NK-92 treated with Interleukin-12 subunit alpha and Interleukin-12 subunit beta, amount 100 ng/mL, for 24 hours (cell line): ENCODE results near the gene SH3PXD2B.
"Not testable (repeated sequence)": the region's sequence is repeated elsewhere in the genome, so short reads cannot be mapped to it uniquely, and the experiment has no call there.

Experiments used
- DNase-seq: peaks from one replicate; lab custom pipeline; 2025; lab: John Stamatoyannopoulos, UW

The SH3PXD2B gene

DNA sequence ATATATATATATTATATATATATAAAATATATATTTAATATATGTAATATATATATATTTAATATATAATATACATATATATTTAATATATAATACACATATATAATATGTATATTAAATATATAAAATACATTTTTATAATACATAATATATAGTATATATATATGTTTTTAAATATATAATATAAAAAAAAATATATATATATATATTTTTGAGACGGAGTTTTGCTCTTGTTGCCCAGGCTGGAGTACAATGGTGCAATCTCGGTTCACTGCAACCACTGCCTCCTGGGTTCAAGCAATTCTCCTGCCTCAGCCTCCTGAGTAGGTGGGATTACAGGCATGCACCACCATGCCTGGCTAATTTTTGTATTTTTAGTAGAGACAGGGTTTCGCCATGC lies 85.6 kb downstream of the SH3PXD2B start:
- DNase-seq, result not testable (repeated sequence)

DNA sequence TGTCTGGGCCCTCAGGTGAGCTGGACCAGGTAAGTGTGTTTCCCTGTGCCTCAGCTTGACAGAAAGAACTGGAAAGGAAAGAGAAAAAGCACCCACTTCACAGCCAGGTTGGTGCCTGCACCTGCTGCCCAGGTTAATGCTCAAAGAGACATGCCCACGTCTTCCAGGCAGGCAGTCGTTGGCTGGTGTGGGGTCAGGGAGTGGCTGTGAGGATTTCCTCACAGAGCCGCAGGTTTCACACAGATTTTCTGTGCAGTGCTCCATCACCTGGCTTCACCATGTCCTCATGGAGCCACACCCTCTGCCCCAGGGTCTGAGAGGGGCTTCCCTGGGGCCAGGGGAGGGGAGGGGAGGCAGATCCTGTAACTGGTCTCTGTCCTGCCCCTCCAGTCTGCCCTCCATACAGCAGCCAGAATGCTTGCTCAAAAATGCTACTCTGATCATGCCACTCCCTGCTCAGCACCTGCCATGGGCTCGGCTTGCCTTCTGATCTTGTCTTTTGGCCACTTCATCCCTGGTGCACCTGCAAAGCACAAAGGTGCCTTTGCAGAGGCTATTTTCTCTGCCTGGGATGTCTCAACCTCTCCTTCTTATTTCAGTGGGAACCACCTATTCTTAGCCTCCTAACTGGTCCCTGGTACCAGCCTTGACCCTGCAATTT lies 88.2 kb downstream of the SH3PXD2B start:
- DNase-seq, result no peak

DNA sequence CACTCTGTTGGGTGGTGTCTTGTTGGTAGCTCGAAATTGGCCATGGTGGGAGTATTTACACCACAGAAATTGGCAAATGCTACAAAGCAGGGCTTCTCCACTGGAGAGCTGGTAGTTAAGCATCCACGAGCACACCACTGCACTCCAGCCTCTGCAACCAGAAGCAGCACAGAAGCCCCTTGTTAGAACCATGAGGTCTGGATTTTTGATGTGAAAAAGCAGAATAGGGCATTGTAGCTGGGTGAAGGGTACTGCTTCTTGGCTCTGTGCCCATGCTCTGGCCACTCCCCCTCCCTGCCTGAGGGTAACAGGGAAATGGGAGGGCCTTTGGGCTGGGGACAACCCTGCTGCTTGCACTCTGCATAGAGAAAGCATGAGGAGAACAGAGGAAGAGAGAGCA lies 89.6 kb downstream of the SH3PXD2B start:
- DNase-seq, result no peak

GRCh38 chr5:172362755-172363154 lies 91.6 kb downstream of the SH3PXD2B start:
- no peak for DNase-seq

DNA sequence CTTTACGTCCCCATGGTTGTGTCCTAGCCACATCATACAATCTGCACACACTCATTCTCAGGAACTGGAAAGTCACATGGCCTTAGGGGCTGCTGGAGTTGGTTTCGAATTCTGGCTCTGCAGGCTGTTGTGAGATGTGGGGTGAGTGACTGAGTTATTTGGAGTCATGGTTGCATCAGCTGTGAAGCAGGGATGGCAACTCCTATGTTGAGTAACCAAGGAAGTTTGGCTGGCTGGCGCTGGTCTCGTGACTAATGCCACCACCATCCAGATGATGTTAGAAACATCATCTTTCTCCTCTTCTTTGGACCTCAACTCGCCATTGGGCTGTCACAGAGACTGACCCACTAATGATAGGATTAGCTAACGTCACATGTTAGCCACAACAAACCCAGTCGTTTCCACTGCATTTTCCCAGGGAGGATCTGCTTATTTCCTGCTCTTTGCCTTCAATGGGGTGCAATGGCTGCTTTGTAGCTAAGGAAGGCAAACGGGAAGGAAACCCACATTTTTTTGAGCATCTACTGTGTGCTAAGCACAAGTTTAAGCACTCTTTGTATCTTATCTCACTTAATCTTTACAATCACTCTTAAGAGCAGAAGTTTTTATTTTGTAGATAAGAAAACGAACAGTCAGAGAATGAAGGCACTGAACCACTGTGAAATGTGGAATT lies 92.6 kb downstream of the SH3PXD2B start:
- no peak for DNase-seq

DNA sequence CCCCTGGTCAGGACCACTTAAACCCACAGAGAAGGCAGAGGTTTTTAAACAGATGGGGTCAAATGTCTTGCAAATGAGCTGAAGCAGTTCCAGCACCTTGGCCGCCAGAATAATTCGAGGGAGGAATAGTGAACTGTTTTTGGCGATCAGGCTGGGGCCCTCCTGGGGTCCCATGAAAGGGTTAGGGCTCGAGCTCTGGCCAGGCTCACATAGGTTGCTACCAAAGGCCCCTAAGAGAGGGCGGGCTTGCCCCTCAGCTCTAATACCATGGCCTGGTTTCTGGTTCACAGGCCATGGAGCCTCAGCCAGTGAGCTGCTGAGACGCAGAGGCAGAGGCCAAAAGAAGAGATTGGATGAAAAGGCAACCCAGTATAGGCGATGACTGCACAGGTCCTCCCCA lies 96.0 kb downstream of the SH3PXD2B start:
- DNase-seq, result no peak

- no peak for DNase-seq
Measured at GRCh38 chr5:172356527-172356926, 97.8 kb downstream of the SH3PXD2B start.

DNA sequence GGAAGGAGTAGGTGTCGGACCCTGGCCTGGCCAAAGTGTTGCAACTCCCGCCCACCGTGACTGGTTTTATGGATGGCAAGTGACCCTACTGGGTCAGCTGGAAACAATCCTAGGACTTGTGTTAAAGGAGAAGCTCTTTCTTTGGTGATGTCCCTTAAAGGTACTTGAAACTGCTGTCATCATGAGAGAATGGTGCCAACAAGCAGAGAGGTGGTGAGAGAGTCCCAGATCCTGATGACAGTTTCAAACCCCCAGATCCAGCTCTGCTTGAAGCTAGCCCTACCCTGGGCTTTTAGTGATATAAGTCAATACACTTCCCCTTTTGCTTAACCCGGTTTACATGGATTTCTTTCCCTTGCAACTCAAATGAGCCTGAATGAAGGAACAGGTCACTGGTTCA lies 98.3 kb downstream of the SH3PXD2B start:
- DNase-seq, result no peak

DNA sequence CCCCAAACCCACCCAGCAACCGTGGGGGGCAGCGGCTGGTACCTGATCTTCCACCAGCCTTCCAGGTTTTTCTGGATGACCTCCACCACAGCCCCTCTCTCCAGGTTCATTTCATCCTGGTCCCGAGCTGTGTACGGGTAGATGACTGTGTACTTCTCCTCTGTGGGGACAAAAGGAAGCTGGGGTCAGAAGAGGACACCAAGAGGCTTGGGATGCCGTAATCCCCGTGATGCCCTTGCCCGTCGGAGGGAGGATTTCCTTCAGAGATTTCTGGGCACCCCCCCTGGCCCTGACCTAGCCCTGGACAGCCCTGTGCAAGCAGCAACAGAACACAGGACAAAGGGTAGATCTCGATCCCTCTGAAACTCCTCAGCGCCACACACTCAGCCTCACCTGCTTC lies 100.5 kb downstream of the SH3PXD2B start:
- DNase-seq, result no peak

DNA sequence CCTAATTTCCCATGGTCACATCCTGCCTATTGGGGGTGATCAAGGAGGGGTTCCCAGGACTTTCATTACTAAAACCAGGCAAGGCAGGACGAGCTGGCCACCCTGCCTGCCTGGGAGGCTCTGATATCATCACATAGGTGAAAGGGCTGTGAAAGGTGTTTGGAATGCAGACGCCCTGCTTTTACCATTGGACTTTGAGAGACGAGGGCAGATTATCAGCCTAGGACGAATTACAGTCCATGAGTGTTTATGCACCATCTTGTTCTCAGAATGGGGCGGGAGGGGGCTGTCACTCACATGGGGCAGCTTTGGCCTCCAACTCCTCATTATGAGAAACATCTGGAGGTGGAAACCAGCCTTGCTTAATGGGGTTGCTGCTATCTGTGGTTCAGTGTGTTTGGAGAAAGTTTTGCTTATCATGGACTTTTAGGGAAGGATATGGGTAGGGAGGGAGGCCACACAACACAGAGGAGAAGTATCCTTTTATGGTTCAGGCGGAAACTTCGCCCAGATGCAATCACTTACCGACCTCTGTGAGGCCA lies 101.0 kb downstream of the SH3PXD2B start:
- DNase-seq, result no peak

DNA sequence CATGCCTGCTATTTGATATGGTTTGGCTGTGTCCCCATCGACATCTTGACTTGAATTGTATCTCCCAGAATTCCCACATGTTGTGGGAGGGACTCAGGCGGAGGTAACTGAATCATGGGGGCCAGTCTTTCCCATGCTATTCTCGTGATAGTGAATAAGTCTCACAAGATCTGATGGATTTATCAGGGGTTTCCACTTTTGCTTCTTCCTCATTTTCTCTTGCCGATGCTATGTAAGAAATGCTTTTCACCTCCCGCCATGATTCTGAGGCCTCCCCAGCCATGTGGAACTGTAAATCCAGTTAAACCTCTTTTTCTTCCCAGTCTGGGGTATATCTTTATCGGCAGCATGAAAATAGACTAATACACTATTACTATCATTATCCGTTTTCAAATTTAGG lies 101.8 kb downstream of the SH3PXD2B start:
- not testable (repeated sequence) for DNase-seq

DNA sequence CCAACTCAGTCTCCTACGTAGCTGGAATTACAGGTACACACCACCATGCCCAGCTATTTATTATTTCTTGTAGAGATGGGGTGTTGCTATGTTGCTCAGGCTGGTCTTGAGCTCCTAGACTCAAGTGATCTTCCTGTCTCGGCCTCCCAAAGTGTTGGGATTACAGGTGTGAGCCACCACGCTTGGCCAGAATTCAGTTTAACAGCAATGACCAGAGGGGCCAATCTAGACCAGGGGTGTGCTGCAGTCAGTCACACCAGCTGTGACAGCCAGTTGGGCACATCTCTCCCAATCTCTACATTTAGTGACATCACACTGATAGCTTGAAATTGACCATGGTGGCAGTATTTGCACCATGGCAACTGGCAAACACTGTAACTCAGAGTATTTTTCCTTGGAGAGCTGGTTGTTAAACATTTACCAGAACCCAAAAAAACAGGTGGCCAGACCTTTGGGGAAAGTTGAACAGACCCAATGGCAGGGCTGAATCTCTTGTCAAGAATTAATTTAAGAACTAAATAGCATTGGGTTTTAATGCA lies 103.0 kb downstream of the SH3PXD2B start:
- no peak for DNase-seq

GRCh38 chr5:172350212-172351181 lies 103.8 kb downstream of the SH3PXD2B start:
- no peak for DNase-seq

- DNase-seq, result not testable (repeated sequence)
Measured at GRCh38 chr5:172348733-172349132, 105.6 kb downstream of the SH3PXD2B start.

DNA sequence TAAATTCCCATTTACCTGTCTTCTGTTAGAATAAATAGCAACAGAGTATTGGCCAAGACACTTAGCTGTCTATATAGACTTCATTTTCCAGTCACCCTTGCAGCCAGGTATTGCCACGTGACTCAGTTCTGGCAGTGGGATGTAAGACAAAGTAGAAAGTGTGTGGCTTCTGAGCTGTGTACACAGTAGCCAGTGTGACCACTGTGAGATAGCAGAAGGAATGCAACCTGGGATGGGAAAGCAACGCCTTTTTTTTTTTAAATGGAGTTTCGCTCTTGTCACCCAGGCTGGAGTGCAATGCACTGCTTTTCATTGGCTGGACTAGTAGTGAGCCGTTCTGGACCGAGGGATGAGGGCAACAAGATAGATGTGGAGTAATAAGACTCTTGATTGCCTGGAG lies 106.2 kb downstream of the SH3PXD2B start:
- no peak for DNase-seq

GRCh38 chr5:172347496-172348052 lies 106.8 kb downstream of the SH3PXD2B start:
- DNase-seq, result no peak

- DNase-seq, result no peak
Measured at GRCh38 chr5:172345881-172346280, 108.4 kb downstream of the SH3PXD2B start.

DNA sequence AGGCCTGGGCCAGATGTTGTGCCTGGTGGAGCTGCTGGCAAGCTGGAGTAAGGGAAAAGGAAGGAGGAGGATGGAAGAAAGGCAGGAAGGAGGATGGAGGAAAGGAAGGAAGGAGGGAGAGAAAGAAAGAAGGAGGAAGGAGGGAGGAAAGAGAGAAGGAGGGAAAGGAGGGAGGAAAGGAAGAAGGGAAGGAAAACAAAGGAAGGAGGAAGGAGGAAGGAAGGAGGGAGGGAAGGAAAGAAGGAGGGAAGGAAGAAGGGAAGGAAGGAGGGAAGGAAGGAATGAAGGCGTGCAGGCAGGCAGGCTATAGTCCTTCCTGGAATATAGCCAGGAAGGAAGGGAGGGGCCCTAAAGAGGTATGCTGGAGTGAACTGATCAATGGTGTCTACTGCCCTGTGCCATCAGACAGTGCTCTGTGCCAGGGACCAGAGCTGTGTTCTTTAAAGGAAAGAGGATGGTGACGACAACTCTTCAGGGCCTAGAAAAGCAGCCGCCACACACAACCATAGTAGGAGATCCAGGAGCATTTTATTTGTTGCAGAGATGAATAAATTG lies 109.4 kb downstream of the SH3PXD2B start:
- DNase-seq, result no peak

GRCh38 chr5:172343741-172344140 lies 110.6 kb downstream of the SH3PXD2B start:
- DNase-seq, result no peak

- DNase-seq, result no peak
Measured at GRCh38 chr5:172342918-172343317, 111.4 kb downstream of the SH3PXD2B start.
